Heart left ventricle (tissue), 16 donors: Measurements from ENCODE around the gene CCDC201. TPM values are rescaled to one million over a fixed set of nuclear protein-coding genes. Genes with fewer than 3 reads are reported as not detected.
A peak's percentile ranks its signal among the peaks of the same experiment; 100 is the strongest.
"Not testable (repeated sequence)": the region's sequence is repeated elsewhere in the genome, so short reads cannot be mapped to it uniquely, and the experiment has no call there.

ENCODE experiments used
- ATAC-seq, 4 donors: fragments of 200-7000 bp; cut with Tn5 transposase; one replicate each; pipeline ENCODE4 v1.9.1; 2020 to 2022; ENCODE audit warnings: moderate library complexity in 4 of 4, mild to moderate bottlenecking in 3 of 4, moderate number of reproducible peaks in 1 of 4
- DNase-seq, 5 donors: peaks; one replicate each; pipeline ENCODE4 v3.0.0-alpha.2; 2020
- H3K27ac ChIP-seq, 12 donors: fragments of 200-600 bp; sonication (generic) in 4 of 12; one replicate each; pipeline versions ENCODE4 v1.5.0 to v1.8.0; 2016 to 2022; ENCODE audit warnings: mild to moderate bottlenecking in 2 of 12
- H3K27me3 ChIP-seq, 9 donors: fragments of 200-600 bp; sonication (generic) in 2 of 9; one replicate each; pipeline versions ENCODE4 v1.5.1 to v1.8.0; 2016 to 2022; ENCODE audit warnings: mild to moderate bottlenecking in 3 of 9
- H3K36me3 ChIP-seq, 9 donors: fragments of 200-600 bp; sonication (generic) in 2 of 9; one replicate each; pipeline versions ENCODE4 v1.5.0 to v1.8.0; 2018 to 2022; ENCODE audit warnings: mild to moderate bottlenecking in 2 of 9
- H3K4me1 ChIP-seq, 12 donors: fragments of 200-600 bp; sonication (generic) in 4 of 12; one replicate each; pipeline versions ENCODE4 v1.5.0 to v1.8.0; 2016 to 2022; ENCODE audit warnings: mild to moderate bottlenecking in 3 of 12
- H3K4me3 ChIP-seq, 12 donors: fragments of 200-600 bp; sonication (generic) in 4 of 12; one replicate each; pipeline versions ENCODE4 v1.5.0 to v1.8.0; 2017 to 2022; ENCODE audit warnings: mild to moderate bottlenecking in 9 of 12, moderate library complexity in 4 of 12
- H3K9me3 ChIP-seq, 12 donors: fragments of 200-600 bp; sonication (generic) in 4 of 12; one replicate each; pipeline versions ENCODE4 v1.5.0 to v1.8.0; 2016 to 2022; ENCODE audit warnings: mild to moderate bottlenecking in 1 of 12
- CTCF ChIP-seq, 12 donors: fragments of 200-600 bp; sonication (generic) in 4 of 12; IDR thresholded peaks; one replicate each; pipeline versions ENCODE4 v1.5.0 to v1.8.0; 2018 to 2022; ENCODE audit warnings: antibody characterized with exemption in 12 of 12, mild to moderate bottlenecking in 5 of 12
- POLR2A ChIP-seq, 2 donors: fragments of 450-650 bp; IDR thresholded peaks; one replicate each; pipeline ENCODE4 v1.6.1; 2017; ENCODE audit warnings: antibody characterized with exemption in 2 of 2, mild to moderate bottlenecking in 2 of 2, moderate library complexity in 2 of 2
- WGBS, 4 donors: extraction: QIAGEN DNeasy Blood & Tissue Kit in 2 of 4; methylation state at CpG; one replicate each; pipeline versions ENCODE4 v1.1.5 to v1.1.7; 2013 to 2018; 5-methylcytosine and 5-hydroxymethylcytosine counted together
- intact Hi-C, 10 donors: fragments of 100-400 bp; cut with DNase I; formaldehyde crosslinking; loops; one replicate each; pipeline versions ENCODE4 v1.11.1 to v1.14.2; 2022
- polyA plus RNA-seq, 2 donors: library from polyadenylated mRNA; stranded (reverse); fragments of 200-250 nt; gene quantifications; one replicate each; pipeline ENCODE4 v1.2.3, GENCODE V29; 2013
- total RNA-seq, 9 donors: library from RNA; depleted of rRNA in 2 of 9; stranded (reverse); fragments of >200 nt in 2 of 9; fragmentation: NEBNext Ultra II Directional in 3 of 9; extraction: Animal tissue kit (Norgen Biotek cat#: 25700) in 3 of 9; gene quantifications; one replicate each; pipeline versions ENCODE4 v1.1.0 to v1.2.4, GENCODE V29; 2016 to 2023
- donor health status: ischemic (EF 13 %, LVEDD 7.1; RV severe dilation, severe dysfunction).
- donor health status: healthy with polysubstance abuse.
- donor health status: DM: no; HTN: yes; CAD: no.
- donor health status: DM: no; HTN: no; CAD: no.
- donor health status: ischemic (EF 25% LVEDD 6.9; RV normal size, moderate dysfunction).
- donor health status: ischemic (EF 25% LVEDD 5.7; RV mildly dilated, moderate dysfunction).
- donor health status: healthy.
- donor health status: DM: yes; HTN: yes; CAD: no.
- donor health status: ischemic (EF 35%, LVEDD 5.7; RV mildly dilated, moderate dysfunction).
- donor health status: nonischemic (EF 11% LVEDD 7.7; RV severe dilation, severe dysfunction).
- donor health status: DM: yes; HTN: yes; CAD: no.
- donor health status: PGD.
- donor health status: ischemic (EF 29% LVEDD 5.4; RV normal size, mild dysfunction).
- donor health status: nonischemic (EF 23%, LVEDD 6.1; RV moderate dilation, normal function).

Gene CCDC201
- total and polyA plus RNA-seq, 11 donors: not detected

GRCh38 chr7:45865594-45866410 lies 7.1 kb downstream of the CCDC201 start:
- intact Hi-C loops: loop anchor here in 2 of 10 donors (10.0 kb wide), 1 partner anchor 711 kb away; the partner anchor contains the start of gene RAMP3 (in 2 of the 2)
- Histone ChIP-seq H3K27me3 (peaks cover 0 to 18% (median 0%) of the 10 kb centered on the region in 9 donors), H3K9me3 (peaks cover 0 to 9% (median 0%) of the 10 kb centered on the region in 12 donors), H3K27ac (no peak overlapping the region), H3K4me1 (no peaks in the 10 kb centered on the region), H3K4me3 (no peak overlapping the region), H3K36me3 (no peaks in the 10 kb centered on the region)
- ATAC-seq: no peak
- no peak for DNase-seq
- TF ChIP-seq POLR2A (IDR thresholded peaks at IDR 0.05) (no peak), CTCF (IDR thresholded peaks at IDR 0.05) (no peak)
- 75 to 80% (median 77%) methylated on average over 8 to 13 of the region's 13 CpGs for WGBS, 4 donors

- ATAC-seq (no peak), DNase-seq (no peak)
- no peaks in the 10 kb centered on the region for H3K36me3 ChIP-seq
- peaks cover 0 to 9% (median 0%) of the 10 kb centered on the region in 12 donors for H3K9me3 ChIP-seq
- H3K27me3 ChIP-seq: peaks cover 0 to 18% (median 0%) of the 10 kb centered on the region in 9 donors
- TF ChIP-seq POLR2A (IDR thresholded peaks at IDR 0.05) (no peak), CTCF (IDR thresholded peaks at IDR 0.05) (no peak)
- H3K4me3 ChIP-seq: no peak overlapping the region
- H3K4me1 ChIP-seq: no peaks in the 10 kb centered on the region
- WGBS, 4 donors: 72 to 86% (median 75%) methylated on average over 7 to 9 of the region's 9 CpGs
- intact Hi-C loops: loop anchor here in 3 of 10 donors (5.0 to 10.0 kb wide), 3 partner anchors 201 to 709 kb away; partner anchors contain the start of gene RAMP3 (in 3 of the 3)
- no peak overlapping the region for H3K27ac ChIP-seq
These were observed 9.2 kb downstream of the CCDC201 start for GRCh38 chr7:45863715-45864114.

GRCh38 chr7:45856888-45857287 lies 16.0 kb downstream of the CCDC201 start:
- H3K27ac ChIP-seq, H3K4me1 ChIP-seq, H3K36me3 ChIP-seq, H3K9me3 ChIP-seq, H3K4me3 ChIP-seq, H3K27me3 ChIP-seq, ATAC-seq, DNase-seq: not testable (repeated sequence)
- intact Hi-C loops: loop anchor here in 3 of 10 donors (5.0 to 10.0 kb wide), 3 partner anchors 192 to 702 kb away; partner anchors contain the start of gene RAMP3 (in 2 of the 3)
- 93 to 95% (median 94%) methylated on average over 4 of the region's 4 CpGs for WGBS, 4 donors

- H3K4me1 ChIP-seq, H3K36me3 ChIP-seq, H3K27me3 ChIP-seq, ATAC-seq, H3K9me3 ChIP-seq, H3K4me3 ChIP-seq, H3K27ac ChIP-seq, DNase-seq: not testable (repeated sequence)
- intact Hi-C loops: loop anchor here in 6 of 10 donors (2.0 to 10.0 kb wide), 5 partner anchors 191 to 701 kb away; partner anchors contain the start of gene RAMP3 (in 2 of the 6)
- 23 to 40% (median 31%) methylated on average over 3 of the region's 3 CpGs for WGBS, 4 donors
These were observed 17.2 kb downstream of the CCDC201 start for GRCh38 chr7:45855680-45856079.

GRCh38 chr7:45853491-45853890 lies 19.4 kb downstream of the CCDC201 start:
- not testable (repeated sequence) for DNase-seq, H3K4me1 ChIP-seq, H3K36me3 ChIP-seq, ATAC-seq, H3K27ac ChIP-seq, H3K27me3 ChIP-seq, H3K9me3 ChIP-seq, H3K4me3 ChIP-seq
- WGBS, 4 donors: 76 to 83% (median 80%) methylated on average over 8 of the region's 8 CpGs
- intact Hi-C loops: loop anchor here in 7 of 10 donors (2.0 to 10.0 kb wide), 6 partner anchors 189 to 701 kb away; partner anchors contain the start of gene RAMP3 (in 1 of the 7)

- not testable (repeated sequence) for H3K4me1 ChIP-seq, H3K9me3 ChIP-seq, DNase-seq, H3K27me3 ChIP-seq, H3K36me3 ChIP-seq, H3K27ac ChIP-seq, H3K4me3 ChIP-seq
- intact Hi-C loops: loop anchor here in 7 of 10 donors (2.0 to 10.0 kb wide), 6 partner anchors 188 to 701 kb away; partner anchors contain the start of gene RAMP3 (in 1 of the 7)
- peak in 1 of 4 donors; percentile 53 for ATAC-seq
- WGBS, 4 donors: 65 to 79% (median 71%) methylated on average over 8 to 10 of the region's 10 CpGs
These were observed 19.9 kb downstream of the CCDC201 start for GRCh38 chr7:45852984-45853383.

- H3K9me3 ChIP-seq, intact Hi-C loops, H3K4me1 ChIP-seq, H3K27me3 ChIP-seq, H3K36me3 ChIP-seq, H3K4me3 ChIP-seq, DNase-seq, H3K27ac ChIP-seq: not testable (repeated sequence)
- 84 to 90% (median 89%) methylated on average over 6 of the region's 6 CpGs for WGBS, 4 donors
- peak in 1 of 4 donors; percentile 11 for ATAC-seq
These were observed 24.1 kb downstream of the CCDC201 start for GRCh38 chr7:45848734-45849133.

GRCh38 chr7:45846536-45846935 lies 26.3 kb downstream of the CCDC201 start:
- H3K9me3 ChIP-seq, intact Hi-C loops, ATAC-seq, H3K36me3 ChIP-seq, H3K4me1 ChIP-seq, H3K27me3 ChIP-seq, H3K4me3 ChIP-seq, DNase-seq, H3K27ac ChIP-seq: not testable (repeated sequence)
- 75 to 88% (median 82%) methylated on average over 5 of the region's 5 CpGs for WGBS, 4 donors
